SH-SY5Y (cell line): Measurements from ENCODE around the gene SGCD.

Experiments
- GATA2 ChIP-seq: IDR thresholded peaks from 2 replicates; pipeline ENCODE4 v1.6.1; 2011; ENCODE audit warnings: mild to moderate bottlenecking, low read depth, low read length
- GATA3 ChIP-seq: IDR thresholded peaks from 2 replicates; pipeline ENCODE4 v1.6.1; 2011; ENCODE audit warnings: low read depth, mild to moderate bottlenecking, low read length, moderate library complexity

GRCh38 chr5:156640691-156641241 is 313.8 kb downstream of the SGCD start:
- no peak for TF ChIP-seq GATA2
- no peak for TF ChIP-seq GATA3
